Breast epithelium (tissue), 3 donors: ENCODE data around the gene MCM9.

Experiments used
- POLR2A ChIP-seq: fragments of 450-650 bp; IDR thresholded peaks from one replicate; pipeline ENCODE4 v1.6.1; 2016; ENCODE audit warnings: antibody characterized with exemption, mild to moderate bottlenecking, moderate library complexity
- POLR2AphosphoS5 ChIP-seq, 3 donors: sonication (generic); formaldehyde crosslinking; IDR thresholded peaks; one replicate each; pipeline ENCODE4 v1.6.1; 2017; ENCODE audit warnings: antibody characterized with exemption in 3 of 3
- TF ChIP-seq, protein P1 (sequence below), 3 donors: fragments of 450-650 bp; IDR thresholded peaks; one replicate each; pipeline ENCODE4 v1.5.1; 2016 to 2017; ENCODE audit warnings: antibody characterized with exemption in 3 of 3, mild to moderate bottlenecking in 3 of 3, moderate library complexity in 3 of 3

DNA sequence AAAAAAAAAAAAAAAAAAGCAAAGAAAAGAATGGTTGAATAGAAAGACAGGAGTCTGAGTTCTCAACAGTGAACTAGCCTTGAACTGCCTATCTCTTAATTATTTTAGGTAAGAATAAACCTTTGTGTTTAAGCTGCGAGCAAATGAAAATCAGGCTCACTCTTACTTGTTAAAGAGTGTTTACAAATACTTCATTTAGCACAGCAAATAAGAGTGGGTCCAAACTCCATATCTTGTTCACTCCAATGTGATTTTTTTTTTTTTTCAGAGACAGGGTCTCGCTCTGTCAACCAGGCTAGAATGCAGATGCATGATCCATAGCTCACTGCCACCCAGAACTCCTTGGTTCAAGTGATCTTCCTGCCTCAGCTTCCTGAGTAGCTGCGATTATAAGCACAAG lies 11.9 kb downstream of the MCM9 start:
- TF ChIP-seq, protein P1, sequence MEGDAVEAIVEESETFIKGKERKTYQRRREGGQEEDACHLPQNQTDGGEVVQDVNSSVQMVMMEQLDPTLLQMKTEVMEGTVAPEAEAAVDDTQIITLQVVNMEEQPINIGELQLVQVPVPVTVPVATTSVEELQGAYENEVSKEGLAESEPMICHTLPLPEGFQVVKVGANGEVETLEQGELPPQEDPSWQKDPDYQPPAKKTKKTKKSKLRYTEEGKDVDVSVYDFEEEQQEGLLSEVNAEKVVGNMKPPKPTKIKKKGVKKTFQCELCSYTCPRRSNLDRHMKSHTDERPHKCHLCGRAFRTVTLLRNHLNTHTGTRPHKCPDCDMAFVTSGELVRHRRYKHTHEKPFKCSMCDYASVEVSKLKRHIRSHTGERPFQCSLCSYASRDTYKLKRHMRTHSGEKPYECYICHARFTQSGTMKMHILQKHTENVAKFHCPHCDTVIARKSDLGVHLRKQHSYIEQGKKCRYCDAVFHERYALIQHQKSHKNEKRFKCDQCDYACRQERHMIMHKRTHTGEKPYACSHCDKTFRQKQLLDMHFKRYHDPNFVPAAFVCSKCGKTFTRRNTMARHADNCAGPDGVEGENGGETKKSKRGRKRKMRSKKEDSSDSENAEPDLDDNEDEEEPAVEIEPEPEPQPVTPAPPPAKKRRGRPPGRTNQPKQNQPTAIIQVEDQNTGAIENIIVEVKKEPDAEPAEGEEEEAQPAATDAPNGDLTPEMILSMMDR (IDR thresholded peaks at IDR 0.05): no peak
- TF ChIP-seq POLR2AphosphoS5 (IDR thresholded peaks at IDR 0.05) (no peak), POLR2A (no peak)
